ENCODE results near the gene VOPP1.

GRCh38 chr7:55512635-55513191 lies 59.6 kb downstream of the VOPP1 start:
- TF ChIP-seq EZH2 (IDR thresholded peaks at IDR 0.05; ENCODE audit: insufficient read depth, poor library complexity, severe bottlenecking) (no peak), EZH2phosphoT487 (IDR thresholded peaks at IDR 0.05; ENCODE audit: insufficient read depth, low read depth) (no peak)

All from GM23248 (cell line).